Stimulated activated CD4-positive, alpha-beta T cell treated with anti-CD3 and anti-CD28 coated beads, Interleukin-2, amount 100 ng/mL, for 4 hours (primary cell): ENCODE measurements around the gene TEX11.

Experiments
- DNase-seq: peaks from one replicate; pipeline ENCODE4 v3.0.0-alpha.2; 2020; ENCODE audit warnings: low read depth

Gene TEX11

DNA sequence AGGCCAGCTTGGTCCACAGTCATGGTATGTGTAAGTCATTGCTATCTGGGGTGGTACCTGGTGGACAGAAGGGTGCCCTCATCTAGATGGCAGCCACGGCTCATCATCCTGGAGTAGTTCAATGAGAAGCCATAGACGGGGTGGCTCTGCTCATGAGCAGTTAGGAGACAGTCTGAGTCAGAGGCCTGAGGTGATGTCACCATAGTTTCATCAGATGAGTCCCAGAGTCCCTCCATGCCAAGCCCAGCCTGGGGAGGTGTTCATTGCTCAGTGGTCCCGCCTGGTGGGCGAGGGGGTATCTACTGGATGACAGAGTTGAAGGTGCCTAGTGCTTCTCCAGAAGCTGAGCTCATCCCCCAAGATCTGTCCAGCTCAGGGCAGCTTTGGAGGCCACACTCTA, 414.1 kb downstream of the TEX11 start:
- no peak for DNase-seq

DNA sequence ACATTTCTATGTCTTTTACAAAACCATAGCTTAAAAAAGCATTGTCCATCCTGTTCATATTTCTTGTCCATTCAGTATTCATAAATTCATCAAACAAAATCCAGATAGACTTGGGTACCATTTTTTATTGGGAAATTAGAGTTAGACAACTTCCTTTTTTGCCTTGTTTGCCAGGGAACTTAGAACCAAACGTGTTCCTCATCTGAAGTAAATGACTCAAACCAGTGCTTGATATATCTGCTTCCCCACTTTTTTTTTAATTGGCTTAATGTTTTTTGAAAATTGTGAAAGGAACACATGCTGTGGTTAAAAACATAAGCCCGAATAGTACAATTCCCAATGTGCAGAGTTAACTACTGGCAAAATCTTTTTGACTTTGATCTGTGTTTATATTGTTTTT, 419.7 kb downstream of the TEX11 start:
- no peak for DNase-seq

DNA sequence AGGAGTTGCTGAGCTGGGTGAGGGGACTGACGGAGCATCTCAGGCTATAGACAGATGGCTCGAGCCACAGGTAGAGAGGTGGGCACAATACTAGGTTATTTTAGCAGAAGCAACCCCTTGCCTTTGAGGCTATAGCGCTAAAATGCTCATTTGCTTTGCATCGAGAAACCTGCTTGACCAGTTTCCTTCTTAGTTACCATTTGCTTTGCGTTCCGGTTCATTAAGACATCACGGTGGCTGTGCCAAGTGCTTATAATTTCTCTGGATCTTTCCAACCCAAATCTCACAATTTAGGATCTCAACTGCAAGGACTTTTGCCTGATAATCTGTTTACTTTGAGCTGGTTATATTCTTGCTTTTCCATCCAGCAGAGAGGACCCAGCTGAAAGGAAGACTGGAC, 423.0 kb downstream of the TEX11 start:
- no peak for DNase-seq

DNA sequence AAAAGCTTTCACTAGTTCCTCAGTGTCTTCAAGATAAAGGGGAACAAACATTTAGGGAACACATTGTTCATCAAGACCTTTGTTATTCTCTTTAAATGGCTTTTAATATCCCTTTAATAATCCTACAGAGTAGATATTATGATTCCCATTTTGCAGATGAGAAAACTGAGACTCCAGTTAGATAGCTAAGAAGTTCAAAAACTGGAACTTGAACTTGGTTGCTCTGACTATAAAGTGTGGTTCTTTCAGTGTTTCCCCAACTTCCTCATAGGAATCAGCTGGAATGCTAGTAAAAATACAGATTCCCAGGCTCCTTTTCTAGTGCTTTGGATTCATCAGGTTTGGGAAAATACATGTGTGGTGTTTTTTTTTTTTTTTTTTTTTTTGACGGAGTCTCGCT, 426.2 kb downstream of the TEX11 start:
- DNase-seq, result no peak

DNA sequence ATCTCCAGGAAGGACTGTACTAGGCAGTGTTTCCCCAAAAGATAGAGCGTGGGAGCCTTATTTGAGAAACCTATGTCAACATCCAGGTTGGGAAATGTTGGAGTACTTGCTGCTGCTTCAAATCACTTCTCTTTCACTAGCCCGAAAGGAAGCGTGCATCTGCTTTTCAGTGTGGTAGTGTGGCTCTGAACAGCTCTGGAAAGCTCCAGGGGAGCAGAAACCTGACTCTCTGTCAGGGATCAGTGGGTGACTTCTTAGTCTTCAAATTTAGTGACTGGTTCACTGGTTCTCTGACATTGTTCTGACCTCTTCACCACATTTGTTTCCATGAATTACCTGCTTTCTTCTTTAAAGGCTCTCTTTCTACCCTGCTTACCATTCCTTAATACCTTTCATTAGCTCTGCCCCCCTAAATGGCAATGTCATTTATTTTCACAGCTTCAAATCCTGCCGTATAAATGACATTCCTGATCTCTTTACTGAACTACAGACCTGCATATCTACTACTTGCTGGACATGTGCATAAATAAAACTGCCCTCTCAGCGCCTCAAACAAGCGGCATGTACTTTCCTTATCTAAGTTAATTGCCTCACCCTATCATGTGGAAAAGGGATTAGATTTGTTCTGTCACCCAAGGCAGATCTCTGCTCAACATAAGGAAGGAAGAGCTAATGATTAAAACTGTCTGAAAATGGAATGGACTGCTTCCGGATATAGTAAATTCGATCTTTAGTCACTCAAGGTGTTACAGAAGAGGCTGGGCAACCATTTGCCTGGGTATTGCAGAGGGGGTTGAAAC, 426.8 kb downstream of the TEX11 start:
- DNase-seq, result no peak

DNA sequence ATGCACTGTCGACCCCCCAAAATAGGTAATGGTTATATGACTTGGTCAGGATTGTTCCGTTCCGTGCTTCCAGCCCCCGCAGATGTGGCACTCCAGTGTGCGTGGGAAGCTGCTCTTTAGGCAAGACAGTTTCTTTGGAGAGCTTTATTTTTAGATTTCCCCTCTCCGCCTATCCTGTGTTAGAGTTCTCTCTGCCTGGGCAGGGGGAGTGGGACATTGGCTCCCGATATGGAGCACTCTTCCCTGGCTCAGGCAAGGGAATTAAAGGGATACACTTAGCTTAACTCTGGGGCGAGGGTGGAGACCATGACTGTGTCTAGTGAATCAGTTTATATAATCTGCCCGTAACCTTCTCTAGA, 427.9 kb downstream of the TEX11 start:
- DNase-seq, result no peak

DNA sequence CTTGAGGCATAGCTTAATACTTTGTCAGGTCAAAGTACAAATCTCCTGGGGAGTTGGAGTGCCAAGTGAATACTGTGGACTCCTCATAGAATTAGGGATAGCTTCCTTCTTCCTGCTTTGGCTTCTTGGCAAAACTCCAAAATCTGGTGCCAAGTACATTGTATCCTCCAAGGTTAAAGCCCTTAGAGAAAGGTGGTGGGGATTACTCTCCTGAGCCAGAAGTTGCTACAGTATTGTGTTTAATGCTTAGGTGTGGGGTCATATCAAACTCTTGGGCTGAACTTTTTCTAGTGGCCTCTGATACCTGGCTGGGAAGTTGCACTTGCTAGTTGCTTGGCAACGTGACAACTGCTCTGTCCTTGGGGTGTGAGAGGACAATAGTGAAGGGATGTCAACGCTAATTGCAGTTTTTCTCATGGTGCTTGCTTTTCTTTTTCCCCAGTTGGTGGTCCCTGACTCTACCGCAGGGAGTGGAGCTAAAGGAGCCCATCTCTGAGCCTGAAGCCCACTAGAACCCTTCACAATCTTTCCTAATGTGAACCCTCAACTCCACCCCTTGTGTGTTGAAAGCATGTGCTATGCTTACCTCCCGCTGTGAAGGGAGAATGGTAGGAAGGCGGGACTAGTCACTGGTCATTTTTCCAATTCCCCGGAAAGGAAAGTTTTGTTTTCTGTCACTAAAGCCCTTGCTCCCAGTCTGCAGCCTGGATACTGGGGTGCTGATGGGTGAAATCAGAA, 428.4 kb downstream of the TEX11 start:
- DNase-seq, result no peak

DNA sequence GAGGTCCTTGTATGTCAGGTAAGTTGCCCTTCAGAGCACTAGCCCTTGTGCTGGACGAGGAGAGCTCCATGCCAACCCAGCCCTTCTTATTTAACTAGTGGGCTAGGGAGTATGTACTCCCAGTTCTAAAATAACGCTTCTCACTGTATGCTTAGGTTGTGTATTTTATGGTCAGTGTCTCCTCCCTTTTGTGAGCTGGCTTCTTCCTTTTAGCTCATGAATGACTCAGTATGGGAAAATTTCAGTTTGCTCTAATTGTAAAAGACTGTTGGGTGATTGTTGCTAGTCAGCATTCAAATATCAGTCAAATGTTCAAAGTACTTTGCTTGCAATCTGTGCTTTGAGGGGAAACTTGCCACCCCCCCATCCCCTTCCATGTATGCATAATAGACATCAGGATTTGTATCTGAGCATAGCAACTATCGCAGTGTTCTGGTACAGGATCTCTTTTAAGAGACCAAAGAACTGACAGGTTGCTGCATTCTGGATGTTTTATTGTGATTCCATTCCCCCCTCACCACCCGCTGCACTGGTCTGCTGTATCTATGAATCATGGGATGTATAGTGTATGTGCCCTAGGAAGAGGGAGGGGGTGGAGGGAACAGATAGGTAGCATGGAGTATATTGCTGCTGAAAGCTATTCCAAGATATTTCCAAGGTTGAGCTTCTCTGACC, 429.1 kb downstream of the TEX11 start:
- DNase-seq, result no peak
